A673 (cell line): Measurements from ENCODE around the gene CCDC116. TPM values are rescaled to one million over a fixed set of nuclear protein-coding genes. Genes with fewer than 3 reads are reported as not detected.

Source experiments
- BruUV-seq: library from RNA; stranded (reverse); fragments of 400-500 nt; replicated peaks from 2 replicates; lab custom pipeline; 2021; lab: Mats Ljungman, UMichigan
- CTCF ChIA-PET: fragments of 300-600 bp; sonication (Branson Sonifier 250); formaldehyde crosslinking; loops from one replicate; lab custom pipeline; 2022; ENCODE audit warnings: antibody characterized with exemption; lab: Charles Lee
- POLR2A ChIA-PET: fragments of 300-600 bp; sonication (Branson Sonifier 250); formaldehyde crosslinking; loops from one replicate; lab custom pipeline; 2022; ENCODE audit warnings: antibody characterized with exemption; ENCODE audit not compliant: low non-redundant PET; lab: Charles Lee
- DNase-seq: peaks from one replicate; pipeline ENCODE4 v3.0.0-alpha.2; 2015; ENCODE audit warnings: low spot score
- H3K27ac ChIP-seq: fragments of 200-600 bp; sonication (generic); 2 replicates; pipeline ENCODE4 v1.5.1; 2016; ENCODE audit warnings: mixed run types, low read depth, mild to moderate bottlenecking, mixed read lengths, antibody characterized with exemption, low read length; ENCODE audit not compliant: poor library complexity, severe bottlenecking
- H3K27me3 ChIP-seq: fragments of 200-600 bp; sonication (generic); replicated peaks from 2 replicates; pipeline ENCODE4 v1.6.1; 2017; ENCODE audit warnings: mixed run types, low read depth, mild to moderate bottlenecking, mixed read lengths, antibody characterized with exemption, low read length; ENCODE audit not compliant: insufficient read depth, poor library complexity
- H3K36me3 ChIP-seq: fragments of 200-600 bp; sonication (generic); 2 replicates; pipeline ENCODE4 v1.6.1; 2016; ENCODE audit warnings: mixed run types, mild to moderate bottlenecking, mixed read lengths, antibody characterized with exemption, low read length; ENCODE audit not compliant: insufficient read depth, poor library complexity, severe bottlenecking
- H3K4me1 ChIP-seq: fragments of 200-600 bp; sonication (generic); 2 replicates; pipeline ENCODE4 v1.6.1; 2017; ENCODE audit warnings: mixed run types, mild to moderate bottlenecking, mixed read lengths, antibody characterized with exemption, low read length; ENCODE audit not compliant: insufficient read depth, poor library complexity, severe bottlenecking
- H3K4me3 ChIP-seq: fragments of 200-600 bp; sonication (generic); 2 replicates; pipeline ENCODE4 v1.5.1; 2016; ENCODE audit warnings: low read depth, mixed run types, mild to moderate bottlenecking, mixed read lengths, low read length; ENCODE audit not compliant: poor library complexity, severe bottlenecking
- H3K9me3 ChIP-seq: fragments of 200-600 bp; sonication (generic); 2 replicates; pipeline ENCODE4 v1.6.1; 2016; ENCODE audit warnings: mixed run types, low read depth, mild to moderate bottlenecking, mixed read lengths, antibody characterized with exemption, low read length; ENCODE audit not compliant: poor library complexity, severe bottlenecking
- EZH2 ChIP-seq: fragments of 200-600 bp; sonication (generic); IDR thresholded peaks from 2 replicates; pipeline ENCODE4 v1.6.1; 2017; ENCODE audit warnings: borderline replicate concordance, low read depth, mild to moderate bottlenecking, mixed read lengths, antibody characterized with exemption, low read length; ENCODE audit not compliant: poor library complexity, severe bottlenecking
- intact Hi-C: fragments of 100-400 bp; cut with micrococcal nuclease; formaldehyde crosslinking; loops from one replicate; pipeline ENCODE4 v1.10.0; 2022; ENCODE audit not compliant: unreplicated experiment
- total RNA-seq: library from RNA; stranded (reverse); gene quantifications from 2 replicates; pipeline ENCODE4 v1.2.3, GENCODE V29; 2021
- TF ChIP-seq, protein P1 (sequence below): fragments of 300-800, 200-600 bp; sonication (generic); conservative IDR thresholded peaks from 2 replicates; pipeline ENCODE4 v1.5.1; 2017; ENCODE audit warnings: low read depth, mild to moderate bottlenecking, antibody characterized with exemption, low read length, moderate library complexity, mixed read lengths

The CCDC116 gene
- total RNA-seq, 1 experiment from 2014 or later = 1.3 TPM

- no peak overlapping the region for H3K27ac ChIP-seq
- intact Hi-C loops = no loop called here
- ChIA-PET CTCF (no interaction called here), POLR2A (no interaction called here)
- no peaks in the 10 kb centered on the region for H3K9me3 ChIP-seq
- DNase-seq = no peak
- TF ChIP-seq EZH2 = no peak
- TF ChIP-seq, protein P1, sequence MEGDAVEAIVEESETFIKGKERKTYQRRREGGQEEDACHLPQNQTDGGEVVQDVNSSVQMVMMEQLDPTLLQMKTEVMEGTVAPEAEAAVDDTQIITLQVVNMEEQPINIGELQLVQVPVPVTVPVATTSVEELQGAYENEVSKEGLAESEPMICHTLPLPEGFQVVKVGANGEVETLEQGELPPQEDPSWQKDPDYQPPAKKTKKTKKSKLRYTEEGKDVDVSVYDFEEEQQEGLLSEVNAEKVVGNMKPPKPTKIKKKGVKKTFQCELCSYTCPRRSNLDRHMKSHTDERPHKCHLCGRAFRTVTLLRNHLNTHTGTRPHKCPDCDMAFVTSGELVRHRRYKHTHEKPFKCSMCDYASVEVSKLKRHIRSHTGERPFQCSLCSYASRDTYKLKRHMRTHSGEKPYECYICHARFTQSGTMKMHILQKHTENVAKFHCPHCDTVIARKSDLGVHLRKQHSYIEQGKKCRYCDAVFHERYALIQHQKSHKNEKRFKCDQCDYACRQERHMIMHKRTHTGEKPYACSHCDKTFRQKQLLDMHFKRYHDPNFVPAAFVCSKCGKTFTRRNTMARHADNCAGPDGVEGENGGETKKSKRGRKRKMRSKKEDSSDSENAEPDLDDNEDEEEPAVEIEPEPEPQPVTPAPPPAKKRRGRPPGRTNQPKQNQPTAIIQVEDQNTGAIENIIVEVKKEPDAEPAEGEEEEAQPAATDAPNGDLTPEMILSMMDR = no peak
- H3K27me3 ChIP-seq = no peaks in the 10 kb centered on the region
- BruUV-seq = no TSS peak
- H3K4me1 ChIP-seq = no peaks in the 10 kb centered on the region
- peaks cover 10% of the 10 kb centered on the region for H3K36me3 ChIP-seq
- H3K4me3 ChIP-seq = no peak overlapping the region
Observed at GRCh38 chr22:21679383-21679782, 46.8 kb downstream of the CCDC116 start.

- intact Hi-C loops = no loop called here
- Histone ChIP-seq H3K27ac (no peak overlapping the region), H3K9me3 (no peaks in the 10 kb centered on the region), H3K36me3 (peaks cover 7% of the 10 kb centered on the region), H3K27me3 (no peaks in the 10 kb centered on the region), H3K4me1 (no peaks in the 10 kb centered on the region), H3K4me3 (no peak overlapping the region)
- ChIA-PET POLR2A (no interaction called here), CTCF (no interaction called here)
- no TSS peak for BruUV-seq
- TF ChIP-seq, protein P1 = no peak
- no peak for TF ChIP-seq EZH2
- DNase-seq = no peak
Observed at GRCh38 chr22:21680830-21681565, 48.4 kb downstream of the CCDC116 start.

DNA sequence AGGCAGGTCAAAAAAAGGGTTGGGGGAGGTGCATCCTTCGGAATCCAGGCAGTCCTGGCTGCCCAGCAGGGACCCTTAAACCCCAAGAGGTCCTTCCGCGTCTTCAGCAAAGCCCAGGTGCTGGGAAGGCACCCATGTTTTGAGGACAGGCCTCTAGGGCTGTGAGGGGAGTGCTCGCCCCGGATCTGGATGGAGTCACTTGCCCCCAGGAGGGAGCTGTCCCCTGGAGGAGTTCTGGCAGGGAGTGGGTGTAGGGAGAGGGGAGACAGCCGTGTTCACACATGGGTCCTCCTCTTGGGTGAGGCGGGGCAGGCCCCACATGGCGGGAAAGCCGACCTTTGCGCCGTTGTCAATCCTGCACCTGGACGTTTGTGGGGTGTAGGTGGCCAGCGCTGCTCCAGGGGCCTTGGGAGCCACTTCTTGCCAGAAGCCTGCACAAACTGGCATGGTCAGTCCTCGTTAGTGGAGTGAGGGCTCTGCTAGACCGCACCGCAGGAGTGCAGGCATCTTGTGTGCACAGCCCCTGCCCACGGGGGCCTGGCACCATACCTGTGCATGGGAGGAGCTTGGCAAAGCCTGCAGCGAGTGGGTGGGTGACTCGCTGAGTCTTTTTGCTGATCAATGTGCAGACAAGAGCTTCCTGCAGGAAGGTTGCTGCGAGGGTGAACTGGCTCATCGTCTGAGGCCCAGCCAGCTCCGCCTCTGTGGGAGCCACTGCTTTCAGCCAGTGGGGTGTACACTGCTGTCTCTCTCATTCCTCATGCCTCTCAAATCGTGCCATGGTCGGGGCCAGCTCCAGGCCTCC is 49.2 kb downstream of the CCDC116 start:
- no TSS peak for BruUV-seq
- Histone ChIP-seq H3K27me3 (no peaks in the 10 kb centered on the region), H3K36me3 (peaks cover 12% of the 10 kb centered on the region), H3K9me3 (no peaks in the 10 kb centered on the region), H3K27ac (no peak overlapping the region), H3K4me3 (no peak overlapping the region), H3K4me1 (no peaks in the 10 kb centered on the region)
- intact Hi-C loops = no loop called here
- POLR2A ChIA-PET = no interaction called here
- CTCF ChIA-PET = no interaction called here
- no peak for DNase-seq
- TF ChIP-seq, protein P1 = no peak
- TF ChIP-seq EZH2 = no peak
